Amniotic stem cell (primary cell): ENCODE measurements around the gene TRAM2.

Experiments
- DNase-seq: peaks from one replicate; lab custom pipeline; 2025; lab: John Stamatoyannopoulos, UW

The TRAM2 gene

GRCh38 chr6:52594221-52594620 is 17.4 kb upstream of the TRAM2 start:
- no peak for DNase-seq

- DNase-seq: no peak
Measured at GRCh38 chr6:52591832-52592231, 15.0 kb upstream of the TRAM2 start.

GRCh38 chr6:52590152-52590891 is 13.5 kb upstream of the TRAM2 start:
- DNase-seq: no peak

- DNase-seq: no peak
Measured at GRCh38 chr6:52588710-52589091, 11.8 kb upstream of the TRAM2 start.

- DNase-seq: no peak
Measured at GRCh38 chr6:52588087-52588709, 11.3 kb upstream of the TRAM2 start.

- DNase-seq: no peak
Measured at GRCh38 chr6:52587001-52587400, 10.1 kb upstream of the TRAM2 start.

GRCh38 chr6:52584203-52584602 is 7.3 kb upstream of the TRAM2 start:
- DNase-seq: no peak

GRCh38 chr6:52582996-52583395 is 6.1 kb upstream of the TRAM2 start:
- DNase-seq: no peak

- no peak for DNase-seq
Measured at GRCh38 chr6:52582446-52582845, 5.6 kb upstream of the TRAM2 start.

GRCh38 chr6:52580905-52581304 is 4.0 kb upstream of the TRAM2 start:
- DNase-seq: no peak

- DNase-seq: no peak
Measured at GRCh38 chr6:52579006-52579660, 2.3 kb upstream of the TRAM2 start.

- no peak for DNase-seq
Measured at GRCh38 chr6:52577778-52578463, 1.1 kb upstream of the TRAM2 start.

- peak; percentile 77 for DNase-seq
Measured at GRCh38 chr6:52576392-52577021, 353 bp downstream of the TRAM2 start.

GRCh38 chr6:52576054-52576391 is 837 bp downstream of the TRAM2 start:
- no peak for DNase-seq

- DNase-seq: no peak
Measured at GRCh38 chr6:52575502-52575892, 1.4 kb downstream of the TRAM2 start.

- no peak for DNase-seq
Measured at GRCh38 chr6:52574709-52575501, 2.0 kb downstream of the TRAM2 start.

- DNase-seq: no peak
Measured at GRCh38 chr6:52573295-52573694, 3.6 kb downstream of the TRAM2 start.

GRCh38 chr6:52572536-52572935 is 4.3 kb downstream of the TRAM2 start:
- DNase-seq: no peak

- no peak for DNase-seq
Measured at GRCh38 chr6:52571099-52571755, 5.6 kb downstream of the TRAM2 start.

GRCh38 chr6:52570291-52570700 is 6.6 kb downstream of the TRAM2 start:
- DNase-seq: no peak

GRCh38 chr6:52568320-52568719 is 8.5 kb downstream of the TRAM2 start:
- DNase-seq: no peak
